Prostate gland (tissue), 2 donors: ENCODE data around the gene LAMTOR2.

ENCODE experiments used
- CTCF ChIP-seq, 4 experiments: fragments of 200-600 bp in 2 of 4; fragments of 450-650 bp in 2 of 4; sonication (generic) in 2 of 4; IDR thresholded peaks; 1 replicate in 3 of 4; 2 replicates in 1 of 4; pipeline ENCODE4 v1.5.1; 2016 to 2019; ENCODE audit warnings: antibody characterized with exemption in 4 of 4, mild to moderate bottlenecking in 2 of 4, moderate library complexity in 2 of 4
- POLR2A ChIP-seq: fragments of 450-650 bp; IDR thresholded peaks from one replicate; pipeline ENCODE4 v1.6.1; 2016; ENCODE audit warnings: antibody characterized with exemption, mild to moderate bottlenecking
- POLR2AphosphoS5 ChIP-seq: sonication (generic); formaldehyde crosslinking; IDR thresholded peaks from one replicate; pipeline ENCODE4 v1.6.1; 2017; ENCODE audit warnings: antibody characterized with exemption

DNA sequence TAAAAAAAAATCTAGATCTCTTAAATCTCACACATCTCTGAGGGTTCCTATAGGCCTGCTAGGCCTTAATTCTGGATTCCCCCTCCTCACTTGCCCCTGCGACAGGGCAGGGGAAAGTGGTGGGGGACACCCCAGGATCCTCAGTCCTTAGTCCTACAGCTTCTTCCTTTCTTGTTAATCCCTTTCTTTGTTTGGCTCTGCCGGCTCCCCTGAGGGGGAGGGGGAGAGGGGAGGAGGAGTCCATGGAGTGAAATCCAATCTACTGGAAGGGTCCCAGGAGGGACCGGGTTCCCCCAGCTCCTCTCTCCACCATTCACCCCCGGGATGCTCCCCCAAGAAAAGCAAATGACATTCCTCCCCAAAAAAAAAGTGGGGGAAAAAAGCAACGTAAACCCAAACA, 19.2 kb downstream of the LAMTOR2 start:
- no peak for TF ChIP-seq CTCF (IDR thresholded peaks at IDR 0.05)
- TF ChIP-seq POLR2A: no peak
- TF ChIP-seq POLR2AphosphoS5: no peak
